ENCODE results near the gene ELAVL4. TPM values are rescaled to one million over a fixed set of nuclear protein-coding genes. Genes with fewer than 3 reads are reported as not detected.

ELAVL4 gene
- total and polyA plus RNA-seq, 9 of the 15 experiments (the other 6 are each of a cell fraction or from before 2014, with no cell fraction given), result not detected

DNA sequence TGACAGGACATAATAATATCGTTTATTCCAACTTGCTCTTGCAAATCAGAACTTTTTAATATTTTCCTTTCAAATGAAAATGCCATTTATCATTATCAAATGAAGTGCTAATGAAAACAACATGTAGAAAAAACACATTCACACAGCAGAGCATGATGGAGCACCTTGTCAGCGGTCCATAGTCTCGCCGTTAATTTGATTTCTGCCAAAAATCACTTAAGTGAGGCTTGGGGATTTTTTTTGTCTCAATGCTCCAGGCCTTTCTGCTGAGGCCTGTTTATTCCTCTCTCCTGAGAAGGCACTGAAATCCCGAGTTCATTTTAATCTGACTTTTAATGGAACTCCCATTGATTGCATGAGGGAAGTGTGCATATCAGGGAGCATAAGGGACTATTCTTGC lies 122.5 kb downstream of the ELAVL4 start:
- ATAC-seq (no peak), FAIRE-seq (no peak), DNase-seq (ENCODE audit: extremely low read depth in 1 of 4, low spot score in 3 of 4) (no peak)
- ChIA-PET POLR2A (no interaction called here), CTCF (ENCODE audit: low intra/inter-chr PET ratio) (no interaction called here)
- intact Hi-C loops (cut with micrococcal nuclease) (no loop called here), in situ Hi-C loops (cut with MboI) (no loop called here)
- no peaks in the 10 kb centered on the region for H3K9me3 ChIP-seq (replicated peaks; ENCODE audit: control insufficient read depth, insufficient read depth, low read depth, low read length)
- no peaks in the 10 kb centered on the region for H3K79me2 ChIP-seq (ENCODE audit: control insufficient read depth, insufficient read depth, low read length)
- H3K27me3 ChIP-seq (ENCODE audit: control insufficient read depth in 2 of 2, insufficient read depth in 2 of 2, low read length in 2 of 2), result no peaks in the 10 kb centered on the region
- no peaks in the 10 kb centered on the region for H4K20me1 ChIP-seq (replicated peaks; ENCODE audit: control insufficient read depth, insufficient read depth, low read length)
- H2AFZ ChIP-seq (ENCODE audit: low read depth, low read length), result no peak overlapping the region
- BruUV-seq (replicated peaks), result no TSS peak
- no peaks in the 10 kb centered on the region for H3K4me1 ChIP-seq (replicated peaks in 1 of 2; ENCODE audit: control insufficient read depth in 2 of 2, insufficient read depth in 2 of 2, low read length in 2 of 2)
- H3K9me1 ChIP-seq (ENCODE audit: control insufficient read depth, insufficient read depth, low read length), result no peaks in the 10 kb centered on the region
- no peak for TF ChIP-seq COPS2 (conservative IDR thresholded peaks at IDR 0.05)
- no peak for TF ChIP-seq ZNF655 (CRISPR knock-in tag; IDR thresholded peaks at IDR 0.05)
- TF ChIP-seq TAF7 (tag; IDR thresholded peaks at IDR 0.05), result no peak
- TF ChIP-seq ZNF354B (CRISPR knock-in tag; IDR thresholded peaks at IDR 0.05), result no peak
- no peak for TF ChIP-seq CHD1 (IDR thresholded peaks at IDR 0.05; ENCODE audit: low read length)
- TF ChIP-seq YBX1 (IDR thresholded peaks at IDR 0.05), result no peak
- TF ChIP-seq PRMT5 (CRISPR knock-in tag; IDR thresholded peaks at IDR 0.05), result no peak
- TF ChIP-seq MLX (CRISPR knock-in tag; conservative IDR thresholded peaks at IDR 0.05), result no peak
- no peak for TF ChIP-seq DPF2 (IDR thresholded peaks at IDR 0.05)
- no peak for TF ChIP-seq FOXK1 (CRISPR knock-in tag; IDR thresholded peaks at IDR 0.05; ENCODE audit: borderline replicate concordance)
- TF ChIP-seq, protein P1, sequence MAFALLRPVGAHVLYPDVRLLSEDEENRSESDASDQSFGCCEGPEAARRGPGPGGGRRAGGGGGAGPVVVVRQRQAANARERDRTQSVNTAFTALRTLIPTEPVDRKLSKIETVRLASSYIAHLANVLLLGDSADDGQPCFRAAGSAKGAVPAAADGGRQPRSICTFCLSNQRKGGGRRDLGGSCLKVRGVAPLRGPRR (CRISPR knock-in tag; IDR thresholded peaks at IDR 0.05), result no peak
- TF ChIP-seq ZKSCAN8 (CRISPR knock-in tag; IDR thresholded peaks at IDR 0.05), result no peak
- TF ChIP-seq MIER1 (IDR thresholded peaks at IDR 0.05; ENCODE audit: low read depth), result no peak
- no peak overlapping the region for H3K4me2 ChIP-seq (ENCODE audit: insufficient read depth, low read length)
- no peak overlapping the region for H3K27ac ChIP-seq (ENCODE audit: extremely low read depth, low read depth, low read length)
- 0% methylated on average over 5 of the region's 5 CpGs for WGBS (ENCODE audit: insufficient coverage, low coverage, missing lambda C conversion rate)
- no peak overlapping the region for H3K4me3 ChIP-seq
- no peak overlapping the region for H3K9ac ChIP-seq (ENCODE audit: insufficient read depth in 1 of 2, low read depth in 2 of 2, low read length in 2 of 2)
- H3K36me3 ChIP-seq (ENCODE audit: control insufficient read depth, insufficient read depth, low read length), result no peaks in the 10 kb centered on the region
